ENCODE results near the gene PAQR3. TPM values are rescaled to one million over a fixed set of nuclear protein-coding genes. Genes with fewer than 3 reads are reported as not detected.

The PAQR3 gene
- total and polyA plus RNA-seq, 10 of the 15 experiments (the other 5 are each of a cell fraction or from before 2014, with no cell fraction given): 2.2 to 25.4 (median 7.2) TPM

DNA sequence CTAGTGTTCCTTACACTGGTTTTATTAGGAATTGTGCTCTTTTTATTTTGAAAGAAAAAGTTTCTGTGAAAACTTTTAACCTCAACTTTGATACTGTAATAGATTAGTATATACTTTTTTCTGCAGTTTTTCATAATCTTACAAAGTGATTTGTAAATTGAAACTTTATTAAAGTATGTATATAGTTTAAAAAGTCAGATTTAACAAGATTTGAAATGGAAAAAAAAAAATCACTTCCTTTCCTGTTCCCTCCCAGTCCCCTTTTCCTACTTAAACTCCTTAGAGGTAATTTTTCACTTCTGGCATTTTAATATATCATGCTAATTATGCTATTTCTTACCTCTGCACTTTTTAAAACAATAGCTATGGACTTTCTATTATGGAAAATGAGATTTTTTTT lies 49.3 kb downstream of the PAQR3 start (continued):
- TF ChIP-seq, protein P1, sequence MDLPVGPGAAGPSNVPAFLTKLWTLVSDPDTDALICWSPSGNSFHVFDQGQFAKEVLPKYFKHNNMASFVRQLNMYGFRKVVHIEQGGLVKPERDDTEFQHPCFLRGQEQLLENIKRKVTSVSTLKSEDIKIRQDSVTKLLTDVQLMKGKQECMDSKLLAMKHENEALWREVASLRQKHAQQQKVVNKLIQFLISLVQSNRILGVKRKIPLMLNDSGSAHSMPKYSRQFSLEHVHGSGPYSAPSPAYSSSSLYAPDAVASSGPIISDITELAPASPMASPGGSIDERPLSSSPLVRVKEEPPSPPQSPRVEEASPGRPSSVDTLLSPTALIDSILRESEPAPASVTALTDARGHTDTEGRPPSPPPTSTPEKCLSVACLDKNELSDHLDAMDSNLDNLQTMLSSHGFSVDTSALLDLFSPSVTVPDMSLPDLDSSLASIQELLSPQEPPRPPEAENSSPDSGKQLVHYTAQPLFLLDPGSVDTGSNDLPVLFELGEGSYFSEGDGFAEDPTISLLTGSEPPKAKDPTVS (IDR thresholded peaks at IDR 0.05; ENCODE audit: low read depth, low read length): no peak
- TF ChIP-seq NR2C1 (IDR thresholded peaks at IDR 0.05) (no peak), NFIC (IDR thresholded peaks at IDR 0.05; ENCODE audit: low read depth, low read length) (no peak), RBBP5 (conservative IDR thresholded peaks at IDR 0.05) (no peak), CREB1 (IDR thresholded peaks at IDR 0.05; ENCODE audit: low read depth) (no peak), PML (IDR thresholded peaks at IDR 0.05; ENCODE audit: low read length) (no peak), MTA2 (IDR thresholded peaks at IDR 0.05; ENCODE audit: low read depth) (no peak), PAX8 (IDR thresholded peaks at IDR 0.05) (no peak), POU2F2 (IDR thresholded peaks at IDR 0.05; ENCODE audit: borderline replicate concordance, low read depth, low read length) (no peak), SMARCA5 (IDR thresholded peaks at IDR 0.05) (no peak)

DNA sequence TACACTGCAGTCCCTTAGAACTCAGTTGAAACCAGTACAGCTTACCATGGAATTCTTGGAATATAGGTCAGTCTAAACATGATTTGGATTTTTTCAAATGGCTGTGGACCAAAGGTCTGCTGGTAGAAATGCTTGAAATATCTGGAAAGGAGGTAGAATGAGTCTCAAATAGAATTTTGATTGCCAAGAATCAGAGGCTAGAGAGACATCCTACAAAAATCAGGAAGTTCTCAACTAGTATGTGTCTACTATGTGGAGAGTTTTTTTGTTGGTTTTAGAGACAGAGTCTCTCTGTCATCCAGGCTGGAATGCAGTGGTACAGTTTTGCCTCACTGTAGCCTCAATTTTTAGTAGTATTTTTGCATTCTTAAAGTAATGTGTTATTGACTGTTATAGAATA lies 53.6 kb downstream of the PAQR3 start:
- no peak overlapping the region for H3K27ac ChIP-seq (ENCODE audit: control insufficient read depth, insufficient read depth)
- no peak for DNase-seq (ENCODE audit: low read depth, low spot score)
- no TSS peak for BruUV-seq (replicated peaks)
- ATAC-seq: no peak
- H3K9me3 ChIP-seq (replicated peaks; ENCODE audit: control insufficient read depth, insufficient read depth, low read length): no peaks in the 10 kb centered on the region
- intact Hi-C loops (cut with micrococcal nuclease; ENCODE audit: unreplicated experiment): no loop called here
- CTCF ChIA-PET: interaction anchor here (1.0 kb wide), 1 partner anchor 9 kb away, joined by 3 read pairs; no protein-coding TSS in a partner anchor
- TF ChIP-seq CEBPB (IDR thresholded peaks at IDR 0.05; ENCODE audit: borderline replicate concordance in 1 of 2, low read depth in 2 of 2, low read length in 2 of 2) (no peak), ZNF207 (IDR thresholded peaks at IDR 0.05; ENCODE audit: borderline replicate concordance) (no peak), EGR1 (IDR thresholded peaks at IDR 0.05; ENCODE audit: borderline replicate concordance in 1 of 2, low read depth in 2 of 2, low read length in 2 of 2) (no peak), BACH1 (IDR thresholded peaks at IDR 0.05; ENCODE audit: borderline replicate concordance) (no peak)
- TF ChIP-seq, protein P2, sequence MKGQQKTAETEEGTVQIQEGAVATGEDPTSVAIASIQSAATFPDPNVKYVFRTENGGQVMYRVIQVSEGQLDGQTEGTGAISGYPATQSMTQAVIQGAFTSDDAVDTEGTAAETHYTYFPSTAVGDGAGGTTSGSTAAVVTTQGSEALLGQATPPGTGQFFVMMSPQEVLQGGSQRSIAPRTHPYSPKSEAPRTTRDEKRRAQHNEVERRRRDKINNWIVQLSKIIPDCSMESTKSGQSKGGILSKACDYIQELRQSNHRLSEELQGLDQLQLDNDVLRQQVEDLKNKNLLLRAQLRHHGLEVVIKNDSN (IDR thresholded peaks at IDR 0.05; ENCODE audit: borderline replicate concordance, extremely low read length, insufficient read depth, low read depth, low read length): no peak
- H3K36me3 ChIP-seq (ENCODE audit: control insufficient read depth in 2 of 2, insufficient read depth in 2 of 2, low read length in 1 of 2): no peaks in the 10 kb centered on the region; a peak in 2 of 4 replicates
- POLR2A ChIA-PET: no interaction called here
- H3K4me3 ChIP-seq: no peak overlapping the region
- H3K9ac ChIP-seq (ENCODE audit: control insufficient read depth, insufficient read depth, low read length): no peak overlapping the region
- no peaks in the 10 kb centered on the region for H3K79me2 ChIP-seq (ENCODE audit: control insufficient read depth, insufficient read depth, low read length)
- SMC1A ChIA-PET (ENCODE audit: uncharacterized antibody, unreplicated experiment): no interaction called here
- in situ Hi-C loops (cut with MboI): no loop called here
- H3K27me3 ChIP-seq (replicated peaks in 1 of 2; ENCODE audit: control insufficient read depth in 2 of 2, insufficient read depth in 2 of 2, low read length in 1 of 2): no peaks in the 10 kb centered on the region
- FAIRE-seq: no peak
- H3K4me2 ChIP-seq (ENCODE audit: control insufficient read depth, insufficient read depth): no peak overlapping the region
- H4K20me1 ChIP-seq (ENCODE audit: control insufficient read depth, insufficient read depth): no peaks in the 10 kb centered on the region
- RAD21 ChIA-PET (ENCODE audit: unreplicated experiment): no interaction called here
- H3K4me1 ChIP-seq (ENCODE audit: control insufficient read depth, insufficient read depth, low read length): no peaks in the 10 kb centered on the region
- no peak overlapping the region for H2AFZ ChIP-seq (ENCODE audit: control insufficient read depth, low read depth, low read length)

All from GM12878 (cell line).